Body of pancreas (tissue), 4 donors: ENCODE measurements around the gene ARSJ. TPM values are rescaled to one million over a fixed set of nuclear protein-coding genes. Genes with fewer than 3 reads are reported as not detected.

Experiments used
- ATAC-seq: fragments of 150-250 bp; one replicate; pipeline ENCODE4 v1.9.1; 2016
- DNase-seq, 4 donors: peaks; one replicate each; pipeline ENCODE4 v3.0.0-alpha.2; 2019
- H3K27ac ChIP-seq, 4 donors: fragments of 200-600 bp; sonication (generic); 1 replicate in 3 of 4; 2 replicates in 1 of 4; pipeline versions ENCODE4 v1.5.1 to v1.6.1; 2016 to 2019; ENCODE audit warnings: mild to moderate bottlenecking in 1 of 4, mixed read lengths in 1 of 4, moderate library complexity in 1 of 4
- H3K27me3 ChIP-seq, 2 donors: fragments of 200-600 bp; sonication (generic); one replicate each; pipeline ENCODE4 v1.6.0; 2016; ENCODE audit warnings: mild to moderate bottlenecking in 1 of 2
- H3K36me3 ChIP-seq, 2 donors: fragments of 200-600 bp; sonication (generic); replicated peaks in 1 of 2; 2 replicates each; pipeline ENCODE4 v1.5.1; 2016; ENCODE audit warnings: low read depth in 2 of 2; ENCODE audit not compliant: insufficient read depth in 1 of 2
- H3K4me1 ChIP-seq: fragments of 200-600 bp; sonication (generic); one replicate; pipeline ENCODE4 v1.6.0; 2016
- H3K4me3 ChIP-seq, 2 donors: fragments of 200-600 bp; sonication (generic); 1 replicate in 1 of 2; 2 replicates in 1 of 2; pipeline ENCODE4 v1.5.1; 2016 to 2019
- H3K9me3 ChIP-seq, 3 donors: fragments of 200-600 bp; sonication (generic); 1 replicate in 2 of 3; 2 replicates in 1 of 3; pipeline ENCODE4 v1.5.1; 2016
- CTCF ChIP-seq, 7 experiments: fragments of 450-650 bp in 4 of 7; fragments of 200-600 bp in 3 of 7; sonication (generic) in 3 of 7; IDR thresholded peaks; one replicate each; pipeline ENCODE4 v1.5.1; 2016 to 2019; ENCODE audit warnings: antibody characterized with exemption in 7 of 7
- POLR2A ChIP-seq, 3 donors: fragments of 450-650 bp; IDR thresholded peaks; one replicate each; pipeline ENCODE4 v1.6.1; 2016; ENCODE audit warnings: antibody characterized with exemption in 3 of 3, mild to moderate bottlenecking in 2 of 3
- WGBS, 2 donors: methylation state at CpG; one replicate each; pipeline ENCODE4 v1.1.5; 2017; 5-methylcytosine and 5-hydroxymethylcytosine counted together
- intact Hi-C: fragments of 100-400 bp; cut with DNase I; formaldehyde crosslinking; loops from one replicate; pipeline ENCODE4 v1.15.1; 2023
- total RNA-seq, 2 donors: library from RNA; depleted of rRNA; stranded (reverse); fragments of >200 nt; gene quantifications; one replicate each; pipeline ENCODE4 v1.1.0, GENCODE V29; 2016

ARSJ gene
- total RNA-seq, 2 donors from 2014 or later = 3.4 to 3.6 TPM

GRCh38 chr4:113990886-113991285 lies 11.4 kb upstream of the ARSJ start:
- WGBS, 2 donors = 37 to 39% methylated on average over 3 of the region's 3 CpGs

GRCh38 chr4:113987382-113987941 lies 8.0 kb upstream of the ARSJ start:
- WGBS, 2 donors = 84 to 90% methylated on average over 3 of the region's 3 CpGs
- H3K4me3 ChIP-seq = no peak overlapping the region
- H3K36me3 ChIP-seq = no peaks in the 10 kb centered on the region

More at GRCh38 chr4:113990886-113991285, 11.4 kb upstream of the ARSJ start:
- Histone ChIP-seq H3K36me3 (no peaks in the 10 kb centered on the region), H3K27me3 (no peaks in the 10 kb centered on the region), H3K4me3 (no peak overlapping the region), H3K9me3 (no peaks in the 10 kb centered on the region), H3K4me1 (peaks cover 8% of the 10 kb centered on the region), H3K27ac (no peak overlapping the region)
- DNase-seq (no peak), ATAC-seq (peak; percentile 58)
- TF ChIP-seq POLR2A (IDR thresholded peaks at IDR 0.05) = no peak
- TF ChIP-seq CTCF (IDR thresholded peaks at IDR 0.05) = no peak
- intact Hi-C loops = no loop called here

DNA sequence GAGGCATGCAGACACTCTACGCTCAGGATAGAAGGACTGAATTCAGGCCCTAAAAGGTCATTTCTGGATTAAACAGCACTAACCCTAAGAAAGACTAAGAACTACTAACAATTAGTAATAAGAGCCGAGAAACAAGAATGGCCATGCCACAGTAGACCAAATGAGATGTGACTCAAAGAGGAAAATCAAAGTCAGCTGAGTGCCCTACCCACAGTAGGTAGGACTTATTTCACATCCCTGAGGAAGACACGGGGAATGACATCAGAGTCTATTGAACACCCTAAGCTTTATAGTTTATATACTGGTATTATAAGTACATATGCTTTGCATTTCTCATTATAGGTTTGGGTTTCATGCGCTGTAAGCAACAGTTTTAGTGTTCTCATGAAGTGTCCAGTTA lies 2.7 kb upstream of the ARSJ start:
- intact Hi-C loops = no loop called here
- 87 to 92% methylated on average over 4 of the region's 4 CpGs for WGBS, 2 donors
- Histone ChIP-seq H3K27ac (no peak overlapping the region), H3K4me1 (peaks cover 12% of the 10 kb centered on the region), H3K36me3 (no peaks in the 10 kb centered on the region), H3K9me3 (no peaks in the 10 kb centered on the region), H3K27me3 (no peaks in the 10 kb centered on the region), H3K4me3 (no peak overlapping the region)
- no peak for DNase-seq
- no peak for ATAC-seq
- TF ChIP-seq POLR2A (IDR thresholded peaks at IDR 0.05) = no peak
- no peak for TF ChIP-seq CTCF (IDR thresholded peaks at IDR 0.05)

More at GRCh38 chr4:113987382-113987941, 8.0 kb upstream of the ARSJ start:
- no peak for DNase-seq
- peaks cover 8% of the 10 kb centered on the region for H3K4me1 ChIP-seq
- intact Hi-C loops = no loop called here
- H3K9me3 ChIP-seq = no peaks in the 10 kb centered on the region
- no peaks in the 10 kb centered on the region for H3K27me3 ChIP-seq
- no peak overlapping the region for H3K27ac ChIP-seq
- TF ChIP-seq CTCF (IDR thresholded peaks at IDR 0.05) (no peak), POLR2A (IDR thresholded peaks at IDR 0.05) (no peak)
- ATAC-seq = no peak

- WGBS, 2 donors = 70 to 74% methylated on average over 2 of the region's 2 CpGs
- no peak for DNase-seq
- no peaks in the 10 kb centered on the region for H3K36me3 ChIP-seq
- intact Hi-C loops = no loop called here
- H3K4me3 ChIP-seq = no peak overlapping the region
- no peak for ATAC-seq
- TF ChIP-seq CTCF (IDR thresholded peaks at IDR 0.05) (no peak), POLR2A (IDR thresholded peaks at IDR 0.05) (no peak)
- peaks cover 12% of the 10 kb centered on the region for H3K4me1 ChIP-seq
- H3K27ac ChIP-seq = no peak overlapping the region
- no peaks in the 10 kb centered on the region for H3K27me3 ChIP-seq
- no peaks in the 10 kb centered on the region for H3K9me3 ChIP-seq
Observed at GRCh38 chr4:113981591-113981990, 2.1 kb upstream of the ARSJ start.
